ENCODE data around the gene MYBPH.

- TF ChIP-seq CTCF (IDR thresholded peaks at IDR 0.05): no peak
- TF ChIP-seq ZFX (IDR thresholded peaks at IDR 0.05; ENCODE audit: borderline replicate concordance): no peak
Observed at GRCh38 chr1:203138066-203138465, 37.6 kb downstream of the MYBPH start.
